ENCODE data around the gene VPS8. TPM values are rescaled to one million over a fixed set of nuclear protein-coding genes. Genes with fewer than 3 reads are reported as not detected.

VPS8 gene
- total and polyA plus RNA-seq, 2 of the 13 experiments (the other 11 are each of a cell fraction or from before 2014, with no cell fraction given): 14.2 to 35.1 TPM

DNA sequence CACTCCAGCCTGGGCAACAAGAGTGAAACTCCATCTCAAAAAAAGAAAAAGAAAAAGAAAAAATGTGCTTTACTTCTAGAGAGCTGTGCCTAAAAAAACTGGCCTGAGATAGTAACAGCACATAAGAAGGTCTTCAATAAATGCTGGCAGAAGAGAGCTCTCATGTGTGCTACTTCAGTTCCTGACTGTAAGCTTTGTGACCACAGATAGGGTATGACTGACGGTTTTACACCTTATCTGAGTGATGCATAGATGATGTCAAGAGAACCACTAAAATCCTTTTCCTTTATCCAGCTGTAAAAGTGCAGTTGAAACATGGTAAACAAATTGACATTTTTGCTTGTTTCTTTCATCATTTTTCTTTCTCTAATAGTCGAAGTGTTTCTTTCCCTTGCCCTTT lies 213.0 kb downstream of the VPS8 start:
- BruUV-seq (replicated peaks): no TSS peak
- no peak overlapping the region for H3K4me2 ChIP-seq (ENCODE audit: low read depth, low read length)
- H3K79me2 ChIP-seq (ENCODE audit: insufficient read depth, low read length): no peaks in the 10 kb centered on the region
- H3K9ac ChIP-seq (ENCODE audit: insufficient read depth, low read depth, low read length): no peak overlapping the region
- ChIA-PET POLR2A (no interaction called here), CTCF (ENCODE audit: low intra/inter-chr PET ratio, low total read pairs) (no interaction called here)
- no peak for ATAC-seq
- H3K36me3 ChIP-seq (replicated peaks in 1 of 2; ENCODE audit: control insufficient read depth in 1 of 2, insufficient read depth in 2 of 2, low read length in 2 of 2): 0 out of 5 replicates have a peak, but pooled peaks cover 0 to 3% of the 10 kb centered on the region in 2 experiments
- peaks cover 1% of the 10 kb centered on the region for H3K4me1 ChIP-seq (ENCODE audit: insufficient read depth, low read length)
- no peaks in the 10 kb centered on the region for H3K27me3 ChIP-seq (ENCODE audit: control insufficient read depth in 1 of 2, insufficient read depth in 2 of 2, low read length in 2 of 2)
- in situ Hi-C loops (cut with HindIII; ENCODE audit: extremely low pct_ligation_motif_present, low pct_unique_long_range_greater_than_20kb): no loop called here
- no peaks in the 10 kb centered on the region for H4K20me1 ChIP-seq (ENCODE audit: insufficient read depth, low read length)
- H3K4me3 ChIP-seq (replicated peaks in 1 of 3; ENCODE audit: insufficient read depth in 1 of 3, low read depth in 2 of 3, low read length in 3 of 3): no peak overlapping the region
- H3K27ac ChIP-seq (ENCODE audit: extremely low read length, insufficient read depth, low read length): no peak overlapping the region
- FAIRE-seq: no peak
- no peak overlapping the region for H2AFZ ChIP-seq (ENCODE audit: low read length)
- no peak for DNase-seq (ENCODE audit: low spot score)
- WGBS (ENCODE audit: low lambda C conversion rate): 94% methylated on average over 2 of the region's 2 CpGs
- TF ChIP-seq MIER2 (CRISPR knock-in tag; IDR thresholded peaks at IDR 0.05): no peak
- TF ChIP-seq TRIM24 (CRISPR knock-in tag; IDR thresholded peaks at IDR 0.05): no peak
- no peak for TF ChIP-seq GATA4 (IDR thresholded peaks at IDR 0.05; ENCODE audit: borderline replicate concordance, low read depth)
- TF ChIP-seq ZNF572 (CRISPR knock-in tag; IDR thresholded peaks at IDR 0.05): no peak
- TF ChIP-seq ZBTB14 (CRISPR knock-in tag; IDR thresholded peaks at IDR 0.05): no peak
- TF ChIP-seq ZNF451 (CRISPR knock-in tag; IDR thresholded peaks at IDR 0.05): no peak
- no peak for TF ChIP-seq ZNF562 (CRISPR knock-in tag; IDR thresholded peaks at IDR 0.05; ENCODE audit: borderline replicate concordance)
- intact Hi-C loops (cut with micrococcal nuclease; ENCODE audit: unreplicated experiment): no loop called here
- H3K9me3 ChIP-seq (ENCODE audit: low read length): no peaks in the 10 kb centered on the region

DNA sequence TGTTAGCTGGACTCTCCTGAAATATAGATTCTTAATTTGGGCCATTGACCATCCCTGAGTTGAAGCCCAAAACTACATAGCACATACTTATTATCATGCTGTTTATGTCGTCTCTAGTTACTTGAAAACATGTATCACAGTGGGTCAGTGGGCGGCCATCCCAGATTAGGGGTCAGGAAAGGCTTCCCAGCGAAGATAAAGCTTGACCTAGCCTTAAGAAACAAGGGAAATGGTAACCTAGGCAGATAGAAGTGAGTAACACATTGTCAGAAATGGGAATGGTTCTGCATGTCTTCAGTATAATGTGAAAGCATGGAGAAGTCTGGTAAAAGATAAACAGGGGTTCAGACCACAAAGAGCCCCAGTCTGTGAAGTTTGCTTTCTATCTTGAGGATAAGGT lies 216.2 kb downstream of the VPS8 start:
- Histone ChIP-seq H3K36me3 (replicated peaks in 1 of 2; ENCODE audit: control insufficient read depth in 1 of 2, insufficient read depth in 2 of 2, low read length in 2 of 2) (0 out of 5 replicates have a peak, but pooled peaks cover 0 to 3% of the 10 kb centered on the region in 2 experiments), H4K20me1 (ENCODE audit: insufficient read depth, low read length) (no peaks in the 10 kb centered on the region), H3K4me2 (ENCODE audit: low read depth, low read length) (no peak overlapping the region), H3K79me2 (ENCODE audit: insufficient read depth, low read length) (no peaks in the 10 kb centered on the region), H2AFZ (ENCODE audit: low read length) (no peak overlapping the region), H3K27me3 (ENCODE audit: control insufficient read depth in 1 of 2, insufficient read depth in 2 of 2, low read length in 2 of 2) (no peaks in the 10 kb centered on the region), H3K4me1 (ENCODE audit: insufficient read depth, low read length) (peaks cover 10% of the 10 kb centered on the region), H3K27ac (ENCODE audit: extremely low read length, insufficient read depth, low read length) (no peak overlapping the region), H3K4me3 (replicated peaks in 1 of 3; ENCODE audit: insufficient read depth in 1 of 3, low read depth in 2 of 3, low read length in 3 of 3) (no peak overlapping the region), H3K9ac (ENCODE audit: insufficient read depth, low read depth, low read length) (no peak overlapping the region), H3K9me3 (ENCODE audit: low read length) (no peaks in the 10 kb centered on the region)
- in situ Hi-C loops (cut with HindIII; ENCODE audit: extremely low pct_ligation_motif_present, low pct_unique_long_range_greater_than_20kb): no loop called here
- BruUV-seq (replicated peaks): no TSS peak
- no peak for ATAC-seq
- DNase-seq (ENCODE audit: low spot score): no peak
- FAIRE-seq: no peak
- CTCF ChIA-PET (ENCODE audit: low intra/inter-chr PET ratio, low total read pairs): no interaction called here
- intact Hi-C loops (cut with micrococcal nuclease; ENCODE audit: unreplicated experiment): no loop called here
- 96% methylated on average over 3 of the region's 3 CpGs for WGBS (ENCODE audit: low lambda C conversion rate)
- POLR2A ChIA-PET: no interaction called here
- TF ChIP-seq, protein P1, sequence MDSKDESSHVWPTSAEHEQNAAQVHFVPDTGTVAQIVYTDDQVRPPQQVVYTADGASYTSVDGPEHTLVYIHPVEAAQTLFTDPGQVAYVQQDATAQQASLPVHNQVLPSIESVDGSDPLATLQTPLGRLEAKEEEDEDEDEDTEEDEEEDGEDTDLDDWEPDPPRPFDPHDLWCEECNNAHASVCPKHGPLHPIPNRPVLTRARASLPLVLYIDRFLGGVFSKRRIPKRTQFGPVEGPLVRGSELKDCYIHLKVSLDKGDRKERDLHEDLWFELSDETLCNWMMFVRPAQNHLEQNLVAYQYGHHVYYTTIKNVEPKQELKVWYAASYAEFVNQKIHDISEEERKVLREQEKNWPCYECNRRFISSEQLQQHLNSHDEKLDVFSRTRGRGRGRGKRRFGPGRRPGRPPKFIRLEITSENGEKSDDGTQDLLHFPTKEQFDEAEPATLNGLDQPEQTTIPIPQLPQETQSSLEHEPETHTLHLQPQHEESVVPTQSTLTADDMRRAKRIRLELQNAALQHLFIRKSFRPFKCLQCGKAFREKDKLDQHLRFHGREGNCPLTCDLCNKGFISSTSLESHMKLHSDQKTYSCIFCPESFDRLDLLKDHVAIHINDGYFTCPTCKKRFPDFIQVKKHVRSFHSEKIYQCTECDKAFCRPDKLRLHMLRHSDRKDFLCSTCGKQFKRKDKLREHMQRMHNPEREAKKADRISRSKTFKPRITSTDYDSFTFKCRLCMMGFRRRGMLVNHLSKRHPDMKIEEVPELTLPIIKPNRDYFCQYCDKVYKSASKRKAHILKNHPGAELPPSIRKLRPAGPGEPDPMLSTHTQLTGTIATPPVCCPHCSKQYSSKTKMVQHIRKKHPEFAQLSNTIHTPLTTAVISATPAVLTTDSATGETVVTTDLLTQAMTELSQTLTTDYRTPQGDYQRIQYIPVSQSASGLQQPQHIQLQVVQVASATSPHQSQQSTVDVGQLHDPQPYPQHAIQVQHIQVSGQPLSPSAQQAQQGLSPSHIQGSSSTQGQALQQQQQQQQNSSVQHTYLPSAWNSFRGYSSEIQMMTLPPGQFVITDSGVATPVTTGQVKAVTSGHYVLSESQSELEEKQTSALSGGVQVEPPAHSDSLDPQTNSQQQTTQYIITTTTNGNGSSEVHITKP (CRISPR knock-in tag; IDR thresholded peaks at IDR 0.05; ENCODE audit: low read depth): no peak
- no peak for TF ChIP-seq MTF2 (CRISPR knock-in tag; IDR thresholded peaks at IDR 0.05; ENCODE audit: borderline replicate concordance)
- TF ChIP-seq HOXA5 (CRISPR knock-in tag; IDR thresholded peaks at IDR 0.05): no peak
- no peak for TF ChIP-seq ZNF12 (CRISPR knock-in tag; IDR thresholded peaks at IDR 0.05)
- TF ChIP-seq MBNL3 (CRISPR knock-in tag; conservative IDR thresholded peaks at IDR 0.05): no peak

Measured in HepG2 (cell line).